Measurements from ENCODE around the gene CLRN1.
A peak's percentile ranks its signal among the peaks of the same experiment; 100 is the strongest.
"Not testable (repeated sequence)": the region's sequence is repeated elsewhere in the genome, so short reads cannot be mapped to it uniquely, and the experiment has no call there.

The CLRN1 gene, protein sequence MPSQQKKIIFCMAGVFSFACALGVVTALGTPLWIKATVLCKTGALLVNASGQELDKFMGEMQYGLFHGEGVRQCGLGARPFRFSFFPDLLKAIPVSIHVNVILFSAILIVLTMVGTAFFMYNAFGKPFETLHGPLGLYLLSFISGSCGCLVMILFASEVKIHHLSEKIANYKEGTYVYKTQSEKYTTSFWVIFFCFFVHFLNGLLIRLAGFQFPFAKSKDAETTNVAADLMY

DNA sequence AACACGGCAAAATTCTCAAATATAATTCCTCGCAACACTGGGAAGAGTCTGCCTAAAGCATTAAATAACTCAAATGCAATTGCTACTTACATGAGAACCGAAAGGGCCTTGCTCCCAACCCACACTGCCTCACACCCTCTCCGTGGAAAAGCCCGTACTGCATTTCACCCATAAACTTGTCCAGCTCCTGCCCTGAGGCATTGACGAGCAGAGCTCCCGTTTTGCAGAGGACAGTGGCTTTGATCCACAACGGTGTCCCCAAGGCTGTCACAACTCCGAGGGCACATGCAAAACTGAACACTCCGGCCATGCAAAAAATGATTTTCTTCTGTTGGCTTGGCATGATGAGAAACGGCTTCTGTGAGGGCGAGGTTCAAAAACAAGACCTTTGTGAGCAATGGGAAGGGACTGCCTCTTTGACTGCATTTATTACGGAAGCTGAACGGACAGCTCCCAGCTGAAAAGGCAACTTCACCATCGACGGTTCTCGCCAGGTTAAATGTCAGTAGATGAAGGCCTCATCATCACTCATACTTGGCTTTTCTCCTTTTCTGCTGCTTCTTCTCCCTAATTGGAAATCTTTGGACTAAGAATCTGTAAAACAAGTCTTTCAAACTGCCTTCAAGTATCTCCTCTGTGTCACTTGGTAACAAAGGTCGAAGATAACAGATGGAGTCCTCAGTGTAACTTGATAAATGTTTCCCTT lies at the start of gene CLRN1:
CLRN1 (minus strand) TSS at position 362 of the 706 bp plus-strand sequence; CDS start at position 343, 19 bp downstream.
- no peak for DNase-seq (ENCODE audit: low read depth)

DNA sequence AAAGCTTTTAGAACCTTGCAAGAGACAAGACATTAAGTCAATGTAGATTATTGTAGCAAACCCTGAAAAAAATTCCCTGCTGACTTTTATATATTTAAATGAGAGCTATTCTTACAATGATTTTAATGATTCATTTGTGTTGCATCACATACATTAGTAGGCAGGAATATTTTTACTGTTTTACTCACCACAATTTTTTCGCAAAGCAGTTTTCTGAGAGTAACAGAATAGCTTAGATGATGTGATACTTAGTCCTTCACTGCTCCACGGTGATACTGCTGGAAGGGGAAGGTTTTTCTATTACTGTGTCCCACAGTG lies 43.9 kb upstream of the CLRN1 start:
- DNase-seq (ENCODE audit: low read depth): peak; percentile 15

DNA sequence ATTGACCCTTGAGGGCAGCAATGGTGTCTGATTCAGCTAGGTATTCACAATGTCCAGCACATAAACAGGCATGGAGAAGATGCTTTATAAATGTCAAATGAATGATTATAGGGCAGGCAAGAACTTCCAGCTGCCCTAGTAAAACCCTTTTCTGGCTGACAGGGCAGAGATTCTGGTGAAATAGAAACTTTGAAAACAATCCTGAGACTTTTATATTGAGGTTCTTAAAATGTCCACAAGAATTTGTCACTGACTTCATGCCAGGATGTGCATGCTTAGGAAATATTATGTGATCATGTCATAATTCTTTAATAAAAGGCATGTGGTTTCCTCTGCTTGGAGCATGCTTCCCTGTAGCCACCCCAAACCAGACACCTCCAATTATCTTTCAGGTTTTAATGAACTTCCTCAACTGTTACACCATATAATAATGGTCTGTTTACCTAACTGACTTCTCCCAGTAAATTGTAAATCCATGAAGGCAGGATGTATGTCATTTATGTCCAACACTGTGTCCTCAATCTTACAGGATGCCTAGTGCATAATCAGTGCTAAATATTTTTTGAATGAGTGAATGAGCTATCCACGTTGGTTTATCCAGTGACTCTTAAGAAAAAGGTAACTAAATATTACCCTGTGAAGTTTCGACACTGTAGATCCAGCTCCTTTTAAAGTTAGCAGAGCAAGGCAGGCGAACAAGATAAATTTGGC lies 43.4 kb upstream of the CLRN1 start:
- peak; percentile 26 for DNase-seq (ENCODE audit: low read depth)

DNA sequence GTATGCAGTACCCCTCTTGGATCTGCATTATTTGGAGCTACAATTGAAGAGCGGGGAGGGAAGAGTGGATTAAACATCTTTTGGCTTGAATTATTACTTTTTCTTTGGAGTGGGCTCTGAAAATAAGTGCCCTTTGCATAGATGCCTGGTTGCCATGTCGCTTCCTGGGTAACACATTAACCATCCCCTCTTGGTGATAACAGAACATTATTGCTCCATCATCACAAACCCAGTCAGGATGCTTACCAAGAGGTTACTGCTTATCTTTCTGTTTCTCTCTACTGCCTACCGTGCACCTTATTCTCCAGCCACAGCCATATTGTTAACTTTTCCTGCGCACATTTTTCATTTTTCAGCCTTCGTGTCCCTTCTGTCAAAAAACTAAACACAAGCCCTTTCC lies 42.7 kb upstream of the CLRN1 start:
- no peak for DNase-seq (ENCODE audit: low read depth)

DNA sequence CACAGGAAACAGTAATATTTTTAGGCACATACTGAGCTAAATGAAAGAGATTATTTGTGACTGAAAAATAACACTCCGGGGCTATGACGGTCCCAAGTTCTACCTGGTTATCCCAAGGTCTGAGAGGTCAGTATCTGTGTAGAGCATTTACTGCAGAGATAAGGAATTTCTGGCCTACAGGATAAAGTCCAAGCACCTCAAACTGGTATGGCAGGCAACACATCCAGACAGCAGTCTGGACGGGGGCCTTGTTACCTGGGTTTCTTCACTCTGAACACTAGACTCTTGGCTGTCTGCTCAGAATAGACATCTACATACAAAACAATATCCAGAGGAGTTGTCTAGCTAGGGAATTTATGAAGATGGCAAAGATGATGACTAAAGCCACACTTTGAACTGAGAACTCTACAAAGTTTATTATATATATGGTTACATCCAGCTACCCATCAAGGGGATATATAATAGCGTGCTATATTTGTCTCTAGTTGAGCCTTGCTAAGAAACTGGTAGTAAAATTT lies 42.0 kb upstream of the CLRN1 start:
- DNase-seq (ENCODE audit: low read depth): no peak

DNA sequence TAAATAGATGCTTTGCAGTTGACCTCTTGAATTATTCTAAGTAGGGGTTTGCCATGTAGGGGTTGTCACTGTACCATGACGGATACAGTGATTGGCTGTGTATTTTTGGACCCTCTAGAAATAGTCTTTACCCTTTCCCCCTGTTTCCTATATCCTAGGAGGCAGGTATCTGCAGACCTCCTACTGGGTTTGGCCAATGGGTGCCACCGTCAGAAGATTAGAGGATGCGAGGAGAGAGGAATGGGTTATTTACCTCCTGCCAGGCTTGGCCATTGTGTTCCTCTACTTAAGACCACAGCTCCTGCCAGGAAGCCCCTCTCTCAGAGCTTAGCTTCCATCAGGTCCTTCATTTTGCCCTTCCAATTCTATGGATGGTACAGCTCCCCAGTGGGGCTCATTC lies 40.2 kb upstream of the CLRN1 start:
- no peak for DNase-seq (ENCODE audit: low read depth)

DNA sequence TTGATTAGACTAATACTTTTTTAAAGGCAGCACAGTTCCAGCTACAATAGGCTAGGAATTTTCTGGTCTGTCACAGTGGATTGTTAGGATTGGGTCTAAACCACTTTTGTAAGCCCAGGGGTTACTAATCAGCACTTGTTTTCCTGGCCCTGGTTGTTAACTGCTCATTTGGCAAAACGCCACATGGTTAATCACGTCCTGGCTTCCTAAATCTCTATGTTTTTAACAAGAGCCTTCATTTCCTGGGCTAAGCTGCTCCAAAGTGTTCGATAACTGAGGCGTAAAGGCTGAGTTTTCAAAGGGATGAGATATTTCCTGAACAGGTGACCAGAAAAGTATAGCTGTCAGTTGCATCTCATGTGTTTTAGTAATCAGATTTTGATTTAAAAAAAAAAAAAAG lies 38.9 kb upstream of the CLRN1 start:
- no peak for DNase-seq (ENCODE audit: low read depth)

DNA sequence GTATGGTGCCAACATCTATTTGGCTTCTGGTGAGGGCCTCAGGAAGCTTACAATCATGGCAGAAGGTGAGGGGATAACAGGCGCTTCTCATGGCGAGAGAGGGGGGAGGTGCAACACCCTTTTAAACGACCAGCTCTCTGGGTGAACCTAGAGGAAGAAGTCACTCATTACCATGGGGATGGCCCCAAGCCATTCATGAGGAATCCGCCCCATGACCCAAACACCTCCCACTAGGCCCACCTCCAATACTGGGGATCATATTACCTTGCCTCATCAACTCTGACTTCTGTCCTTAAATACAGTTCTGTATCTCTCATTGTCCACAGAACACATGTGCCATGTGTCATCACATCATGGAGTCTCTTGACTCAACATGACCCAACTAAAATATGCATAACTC lies 37.5 kb upstream of the CLRN1 start:
- DNase-seq (ENCODE audit: low read depth): no peak

DNA sequence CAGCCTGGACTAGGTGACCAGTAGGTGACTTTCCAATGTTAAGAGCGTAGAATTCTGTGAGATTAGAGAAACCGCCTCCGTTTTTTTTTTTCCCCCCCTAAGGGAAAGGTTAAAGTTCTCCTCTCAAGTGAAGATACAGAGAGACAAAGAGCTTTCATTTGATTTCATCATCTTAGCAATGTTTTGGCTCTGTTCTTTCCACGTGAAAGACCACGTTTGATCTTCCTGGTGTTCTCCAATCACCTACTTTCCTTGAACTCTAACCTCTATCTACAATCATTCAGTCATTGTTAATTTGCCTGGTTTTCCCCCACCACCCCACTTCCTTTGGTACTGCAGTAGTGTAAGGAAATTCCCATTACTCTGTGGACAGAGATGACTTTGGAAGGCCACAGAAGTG lies 36.9 kb upstream of the CLRN1 start:
- no peak for DNase-seq (ENCODE audit: low read depth)

DNA sequence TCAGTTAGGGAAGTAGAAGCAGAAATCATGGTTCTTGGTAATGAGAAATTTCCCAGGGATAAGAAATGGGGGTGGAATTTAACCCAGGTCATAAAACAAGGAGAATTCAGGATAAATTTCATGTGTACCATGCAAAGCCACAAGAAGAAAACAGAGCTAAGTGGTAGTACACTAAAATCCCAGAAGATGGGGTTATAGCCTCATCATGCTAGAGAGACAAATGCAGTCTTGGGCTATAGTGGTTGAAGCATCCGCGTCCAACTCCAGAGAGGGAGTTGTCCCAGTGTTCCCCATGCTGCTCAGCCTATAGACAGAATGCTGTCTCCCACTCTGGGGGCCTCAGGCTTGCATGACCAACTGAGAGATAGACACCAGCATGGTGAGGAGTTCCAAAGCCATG lies 36.2 kb upstream of the CLRN1 start:
- DNase-seq (ENCODE audit: low read depth): no peak

DNA sequence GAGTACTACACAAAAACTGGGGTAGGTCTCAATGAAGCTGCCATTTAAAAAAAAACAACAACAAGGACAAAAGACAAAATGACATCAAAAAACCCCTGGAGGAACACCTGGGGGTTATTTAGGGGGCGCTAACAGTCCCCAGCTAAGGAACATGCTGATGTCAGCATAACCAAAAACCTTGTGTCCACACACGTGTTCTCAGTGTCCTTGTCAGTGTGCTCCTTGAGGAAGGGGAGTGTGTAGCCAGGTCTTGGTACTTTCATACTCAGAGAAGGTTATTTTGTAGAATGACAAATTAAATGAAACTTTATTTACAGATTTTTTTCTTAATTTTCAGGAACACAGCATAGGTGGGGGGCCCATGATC lies 31.2 kb upstream of the CLRN1 start:
- no peak for DNase-seq (ENCODE audit: low read depth)

DNA sequence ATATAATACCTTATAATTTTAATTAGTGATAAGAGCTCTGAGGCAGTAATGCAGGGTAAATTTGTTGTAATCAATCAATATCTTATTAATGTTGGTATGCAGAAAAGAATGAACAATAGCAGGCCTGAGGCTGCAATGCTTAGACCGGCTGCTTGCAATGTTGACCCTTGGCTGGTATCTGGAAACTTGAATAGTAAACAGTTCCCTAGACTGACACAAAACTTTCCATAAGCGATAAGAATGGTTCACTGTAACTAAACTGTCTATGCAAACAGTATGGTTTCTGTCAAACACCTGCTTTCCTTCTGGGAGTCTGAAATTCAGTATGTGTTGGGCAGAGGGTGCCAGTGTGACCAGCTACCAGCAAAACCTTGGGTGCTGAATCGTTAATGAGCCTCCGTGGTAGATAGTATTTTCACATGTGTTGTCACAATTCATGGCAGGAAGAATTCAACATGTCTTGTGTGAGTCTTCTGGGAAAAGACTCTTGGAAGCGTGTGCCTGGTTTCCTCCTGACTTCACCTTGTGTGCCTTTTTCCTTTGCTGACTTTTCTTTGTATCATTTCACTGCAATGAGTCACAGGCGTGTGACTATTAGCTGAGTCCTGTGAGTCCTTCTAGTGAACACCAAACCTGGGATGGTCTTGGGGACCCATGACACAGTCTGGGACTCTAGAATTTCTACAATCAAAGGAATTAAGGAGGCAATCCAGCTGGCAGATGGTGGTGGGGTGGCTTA lies 30.7 kb upstream of the CLRN1 start:
- no peak for DNase-seq (ENCODE audit: low read depth)

DNA sequence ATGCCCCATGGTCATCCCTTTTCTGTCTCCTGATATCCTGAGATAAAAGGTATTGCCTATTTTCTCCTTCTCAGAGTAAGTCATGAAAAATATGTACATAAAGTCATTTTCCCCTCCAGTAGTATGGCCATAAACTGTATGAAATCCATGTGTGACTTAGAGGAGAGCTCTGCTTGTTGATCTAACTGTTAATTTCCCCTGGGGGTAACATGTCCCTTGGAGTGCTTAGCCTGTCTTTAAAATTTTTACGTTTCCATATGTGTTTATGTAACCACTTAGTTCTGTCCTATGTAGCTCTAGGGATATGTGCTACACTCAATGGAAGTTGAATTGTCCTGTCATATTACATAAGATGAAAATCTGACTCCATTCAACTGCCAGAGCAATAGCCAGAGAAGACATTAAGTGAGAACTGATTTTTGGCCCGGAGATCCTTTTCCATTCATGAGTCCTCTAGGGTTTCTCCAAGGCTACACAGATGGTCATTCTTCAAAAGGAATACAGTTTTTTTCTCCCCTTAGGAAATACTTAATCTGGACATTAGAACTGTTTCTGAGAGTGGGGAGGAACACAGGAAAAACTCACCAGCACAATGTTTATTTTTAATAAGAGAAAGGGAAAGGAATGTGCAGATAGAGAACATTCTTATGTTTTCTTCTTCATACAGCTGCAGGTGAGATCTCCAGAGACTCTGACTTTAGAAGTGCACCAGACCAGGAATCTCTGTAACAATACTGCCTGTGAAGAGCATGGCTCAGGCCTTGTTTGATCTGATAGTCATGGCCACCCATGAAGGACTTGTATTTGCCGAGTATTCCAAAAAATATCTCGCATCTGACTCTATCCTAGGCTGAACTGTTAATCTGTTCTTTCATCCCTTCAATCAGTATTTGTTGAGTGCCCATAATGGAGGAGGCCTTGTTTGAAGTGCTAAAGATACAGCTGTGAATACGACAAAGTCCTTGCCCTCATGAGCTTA lies 29.8 kb upstream of the CLRN1 start:
- DNase-seq (ENCODE audit: low read depth): no peak

DNA sequence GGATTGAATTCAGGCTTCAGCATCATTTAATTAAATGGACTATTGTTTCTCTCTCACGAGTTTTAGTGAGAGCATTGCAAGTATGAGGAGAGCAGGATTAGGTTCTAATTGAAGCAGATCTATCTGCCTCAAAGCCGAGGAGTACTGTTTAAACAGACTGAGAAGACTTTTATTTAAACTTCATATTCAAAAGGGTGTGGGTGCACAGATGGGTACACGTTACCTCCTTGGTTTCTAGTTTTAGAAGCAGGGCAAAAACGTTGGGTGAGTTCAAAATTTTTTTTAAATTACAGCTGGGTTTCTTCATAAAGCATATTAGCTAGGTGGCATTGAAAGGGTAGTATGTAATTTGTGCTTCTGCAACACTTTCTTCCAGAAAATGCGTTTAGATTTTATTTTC lies 26.5 kb upstream of the CLRN1 start:
- no peak for DNase-seq (ENCODE audit: low read depth)

DNA sequence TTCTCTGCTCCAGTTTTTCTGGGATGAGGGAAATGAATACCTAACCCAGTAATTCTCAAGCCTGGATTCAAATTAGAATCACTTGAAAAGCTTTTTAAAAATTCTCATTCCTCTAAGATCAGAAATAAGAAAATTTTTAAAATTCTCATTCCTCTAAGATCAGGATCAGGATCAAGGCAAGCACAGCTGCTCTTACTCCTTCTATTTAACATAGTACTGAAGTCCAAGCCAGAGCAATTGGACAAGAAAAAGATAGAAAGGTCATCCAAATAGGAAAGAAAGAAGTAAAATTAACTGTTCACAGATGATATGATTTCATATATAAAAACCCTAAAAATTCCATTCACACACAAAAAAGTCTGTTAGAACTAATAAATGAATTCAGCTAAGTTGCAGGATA lies 24.2 kb upstream of the CLRN1 start:
- DNase-seq (ENCODE audit: low read depth): no peak

DNA sequence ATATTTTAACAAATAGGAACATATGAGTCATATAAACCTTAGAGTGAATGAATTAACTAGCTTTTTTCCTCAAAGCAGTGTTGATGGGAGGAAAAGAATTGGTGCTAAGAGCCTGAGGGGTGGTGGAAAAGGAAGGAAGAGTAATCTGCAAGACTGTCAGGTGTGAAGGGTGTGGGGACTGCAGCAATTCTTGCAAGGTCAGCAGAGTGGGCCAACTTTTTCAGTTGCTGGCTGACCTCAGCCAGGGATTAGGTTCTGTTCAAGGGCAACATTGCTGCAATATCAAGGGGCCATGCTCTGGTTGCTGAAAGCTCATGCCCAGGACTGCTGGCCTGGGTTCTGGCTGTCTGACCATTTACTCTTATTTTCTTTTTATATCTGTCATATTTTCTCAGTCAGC lies 23.0 kb upstream of the CLRN1 start:
- no peak for DNase-seq (ENCODE audit: low read depth)

DNA sequence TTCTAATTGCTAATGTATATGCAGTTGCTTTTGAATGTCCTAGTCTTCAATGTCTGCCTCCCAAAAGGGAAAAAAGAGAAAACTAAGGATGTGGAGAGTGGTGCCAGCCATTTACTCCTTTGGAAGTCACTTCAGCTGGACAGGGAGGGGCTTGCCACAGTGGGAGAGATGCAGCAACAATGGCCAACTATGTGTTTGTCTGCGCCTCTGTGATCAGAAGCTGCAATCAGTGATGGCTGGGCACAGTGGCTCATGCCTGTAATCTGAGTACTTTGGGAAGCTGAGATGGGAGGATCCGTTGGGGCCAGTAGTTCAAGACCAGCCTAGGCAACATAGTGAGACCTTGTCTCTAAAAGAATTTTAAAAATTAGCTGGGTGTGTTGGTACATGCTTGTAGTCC lies 16.7 kb upstream of the CLRN1 start:
- DNase-seq (ENCODE audit: low read depth): no peak

DNA sequence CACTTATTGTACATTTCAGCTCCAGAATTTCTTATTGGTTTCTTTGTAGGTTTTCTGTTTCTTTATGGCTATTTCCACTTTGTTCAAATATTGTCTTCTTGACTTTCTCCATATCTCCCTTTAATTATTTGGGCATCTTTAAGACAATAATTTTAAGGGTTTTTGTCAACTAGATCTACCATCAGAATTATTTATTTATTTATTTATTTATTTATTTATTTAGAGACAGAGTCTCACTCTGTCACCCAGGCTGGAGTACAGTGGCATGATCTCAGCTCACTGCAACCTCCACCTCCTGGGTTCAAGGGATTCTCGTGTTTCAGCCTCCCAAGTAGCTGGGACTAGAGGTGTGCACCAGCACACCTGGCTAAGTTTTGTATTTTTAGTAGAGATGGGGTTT lies 15.9 kb upstream of the CLRN1 start:
- not testable (repeated sequence) for DNase-seq (ENCODE audit: low read depth)

DNA sequence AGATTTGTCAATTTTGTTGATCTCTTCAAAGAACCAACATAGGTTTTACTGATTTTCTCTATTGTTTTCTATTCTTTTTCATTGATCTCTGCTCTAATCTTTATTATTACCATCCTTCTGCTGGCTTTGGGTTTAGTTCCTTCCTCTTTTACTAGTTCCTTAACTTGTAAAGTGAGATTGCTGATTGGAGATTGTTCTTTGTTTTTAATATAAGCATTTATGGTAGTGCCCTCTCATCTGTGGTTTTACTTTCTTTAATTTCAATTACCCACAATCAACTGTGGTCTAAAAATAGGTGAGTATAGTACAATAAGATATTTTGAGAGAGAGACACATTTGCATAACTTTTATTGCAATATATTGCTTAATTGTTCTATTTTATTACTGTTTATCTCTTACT lies 13.2 kb upstream of the CLRN1 start:
- DNase-seq (ENCODE audit: low read depth): no peak

DNA sequence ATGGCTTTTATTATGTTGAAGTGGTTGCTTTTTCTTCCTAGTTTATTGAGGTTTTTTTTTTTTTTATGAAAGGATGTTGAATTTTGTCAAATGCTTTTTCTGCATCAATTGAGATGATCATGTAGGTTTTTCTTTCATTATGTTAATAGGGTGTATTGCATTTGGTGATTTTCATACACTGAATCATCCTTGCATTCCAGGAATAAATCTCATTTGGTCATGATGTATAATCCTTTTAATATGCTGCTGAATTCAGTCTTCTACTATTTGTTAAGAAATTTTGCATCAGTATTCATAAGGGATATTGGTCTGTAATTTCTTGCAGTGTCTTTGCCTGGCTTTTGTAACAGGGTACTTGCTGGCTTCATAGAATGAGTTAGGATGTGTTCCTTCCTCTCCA lies 11.5 kb upstream of the CLRN1 start:
- DNase-seq (ENCODE audit: low read depth): no peak

DNA sequence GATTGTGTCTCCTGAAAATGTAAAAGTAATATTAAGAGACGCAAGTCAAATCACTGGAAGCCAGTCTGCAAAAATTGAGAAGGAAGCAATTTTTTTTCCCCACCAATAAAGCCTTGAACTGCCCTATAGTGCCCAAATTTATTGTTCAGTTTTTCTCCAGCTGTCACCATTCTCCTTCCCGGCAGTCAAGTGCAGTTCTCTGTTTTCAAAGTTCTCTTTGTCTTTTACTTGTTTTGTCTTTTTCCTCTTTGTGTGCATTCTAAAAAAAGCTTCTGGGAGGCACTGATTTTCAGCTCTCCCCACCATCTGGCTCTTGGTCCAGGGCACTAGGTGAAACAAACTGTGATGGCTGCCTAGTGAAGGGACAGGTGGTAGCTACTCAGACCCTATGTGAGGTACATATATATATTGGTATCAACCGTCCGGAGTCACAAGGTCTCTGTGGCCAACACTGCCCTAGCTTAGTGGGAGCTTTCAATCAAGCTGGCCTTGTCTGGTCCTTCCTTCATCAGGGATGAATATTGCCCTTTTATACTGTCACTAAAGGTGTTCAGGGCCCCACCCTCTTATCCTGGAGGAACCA lies 6.1 kb upstream of the CLRN1 start:
- no peak for DNase-seq (ENCODE audit: low read depth)
